HG02973 (cell line): ENCODE measurements around the gene KLHL33.

Experiments used
- ATAC-seq: cut with Tn5 transposase; IDR thresholded peaks from one replicate; pipeline ENCODE4 v1.9.1; 2021; ENCODE audit warnings: moderate library complexity; ENCODE audit not compliant: unreplicated experiment

KLHL33 gene, protein sequence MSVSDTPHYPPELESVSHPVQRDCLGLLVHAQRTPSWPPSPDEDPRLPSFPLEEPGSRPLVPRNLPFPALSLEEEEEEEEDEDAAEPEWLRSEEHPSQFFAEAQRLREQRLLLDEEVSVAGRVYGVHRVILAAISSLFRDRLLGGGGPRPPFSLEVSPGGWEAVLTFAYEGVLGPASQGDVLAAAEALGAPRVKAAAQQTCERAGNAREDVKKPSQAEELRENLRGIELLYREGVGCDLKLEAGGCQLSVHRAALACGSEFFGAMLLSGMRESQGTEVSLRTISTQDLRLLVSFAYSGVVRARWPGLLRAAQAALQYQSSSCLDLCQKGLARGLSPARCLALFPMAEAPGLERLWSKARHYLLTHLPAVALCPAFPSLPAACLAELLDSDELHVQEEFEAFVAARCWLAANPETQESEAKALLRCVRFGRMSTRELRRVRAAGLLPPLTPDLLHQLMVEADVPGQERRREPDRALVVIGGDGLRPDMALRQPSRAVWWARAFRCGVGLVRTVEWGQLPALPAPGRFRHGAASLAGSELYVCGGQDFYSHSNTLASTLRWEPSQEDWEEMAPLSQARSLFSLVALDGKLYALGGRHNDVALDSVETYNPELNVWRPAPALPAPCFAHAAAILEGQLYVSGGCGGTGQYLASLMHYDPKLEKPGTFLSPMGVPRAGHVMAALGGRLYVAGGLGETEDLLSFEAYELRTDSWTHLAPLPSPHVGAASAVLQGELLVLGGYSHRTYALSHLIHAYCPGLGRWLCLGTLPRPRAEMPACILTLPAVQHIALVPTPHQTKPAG

DNA sequence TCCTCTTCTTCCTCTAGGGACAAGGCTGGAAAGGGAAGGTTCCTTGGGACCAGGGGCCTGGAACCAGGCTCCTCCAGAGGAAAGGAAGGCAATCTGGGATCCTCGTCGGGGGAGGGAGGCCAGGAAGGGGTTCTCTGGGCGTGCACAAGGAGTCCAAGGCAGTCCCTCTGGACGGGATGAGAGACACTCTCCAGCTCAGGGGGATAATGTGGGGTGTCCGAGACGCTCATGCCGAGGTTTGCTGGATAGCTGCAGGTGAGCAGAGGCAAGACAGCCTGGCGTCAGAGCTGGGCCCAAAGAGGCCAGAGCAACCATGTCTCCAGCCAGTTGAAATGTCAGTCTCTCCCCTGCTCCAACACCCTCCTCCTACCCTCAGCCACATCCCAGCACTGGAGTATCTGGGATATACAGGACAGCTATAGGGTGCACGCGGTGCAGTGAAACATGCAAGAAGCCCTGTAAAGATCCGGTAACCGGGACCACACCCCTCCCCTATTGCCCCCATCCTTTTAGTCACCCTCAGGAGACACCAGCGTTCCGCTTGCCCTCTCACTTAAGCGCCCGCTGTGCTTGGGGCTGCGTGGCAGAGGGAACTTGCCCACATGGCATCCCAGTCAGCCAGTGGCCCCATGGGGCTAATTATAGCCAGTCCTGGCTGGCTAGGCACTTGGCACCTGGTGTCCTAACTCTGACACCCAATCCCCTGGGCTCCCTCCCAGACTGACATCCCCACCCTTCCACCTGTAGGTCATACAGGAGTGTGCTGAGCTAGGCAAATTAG lies at the start of gene KLHL33:
TSS of gene KLHL33 (minus strand) at position 585 of the 781 bp plus-strand sequence. CDS start at position 230, 355 bp downstream.
- no peak for ATAC-seq

DNA sequence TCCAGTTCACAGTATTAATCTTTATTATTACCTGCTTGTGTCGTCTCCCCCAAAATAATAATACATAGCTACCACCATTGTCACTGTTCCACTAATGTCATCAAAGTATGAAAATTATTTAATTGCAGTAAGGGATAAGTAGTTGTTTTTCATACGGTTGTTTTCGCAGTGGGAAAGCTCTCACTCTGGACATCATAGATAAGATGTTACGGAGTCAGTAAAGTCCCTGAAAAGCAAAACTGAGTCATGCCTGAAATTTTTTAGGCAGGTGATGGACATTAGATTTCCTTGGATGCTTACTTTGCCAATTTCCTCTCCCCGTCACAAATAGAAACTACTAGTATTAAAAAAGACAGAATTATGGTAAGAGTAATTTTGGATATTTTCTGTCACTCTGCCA lies 46.4 kb upstream of the KLHL33 start:
- no peak for ATAC-seq

DNA sequence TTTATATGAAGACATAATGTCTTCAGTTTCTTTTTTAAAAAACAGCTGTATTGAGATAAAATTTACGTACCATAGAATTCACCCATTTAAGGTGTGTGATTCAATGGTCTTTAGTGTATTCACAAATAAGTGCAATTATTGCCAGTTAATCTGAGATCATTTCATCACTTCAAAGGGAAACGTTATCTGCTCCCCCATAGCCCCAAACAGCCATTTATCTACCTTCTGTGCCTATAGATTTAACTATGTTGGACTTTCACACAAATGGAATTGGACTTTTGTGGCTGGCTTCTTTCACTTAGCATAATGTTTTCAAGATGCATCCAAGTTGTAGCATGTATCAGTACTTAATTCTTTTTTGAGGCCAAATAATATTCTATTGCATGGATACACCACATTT lies 42.9 kb upstream of the KLHL33 start:
- no peak for ATAC-seq

DNA sequence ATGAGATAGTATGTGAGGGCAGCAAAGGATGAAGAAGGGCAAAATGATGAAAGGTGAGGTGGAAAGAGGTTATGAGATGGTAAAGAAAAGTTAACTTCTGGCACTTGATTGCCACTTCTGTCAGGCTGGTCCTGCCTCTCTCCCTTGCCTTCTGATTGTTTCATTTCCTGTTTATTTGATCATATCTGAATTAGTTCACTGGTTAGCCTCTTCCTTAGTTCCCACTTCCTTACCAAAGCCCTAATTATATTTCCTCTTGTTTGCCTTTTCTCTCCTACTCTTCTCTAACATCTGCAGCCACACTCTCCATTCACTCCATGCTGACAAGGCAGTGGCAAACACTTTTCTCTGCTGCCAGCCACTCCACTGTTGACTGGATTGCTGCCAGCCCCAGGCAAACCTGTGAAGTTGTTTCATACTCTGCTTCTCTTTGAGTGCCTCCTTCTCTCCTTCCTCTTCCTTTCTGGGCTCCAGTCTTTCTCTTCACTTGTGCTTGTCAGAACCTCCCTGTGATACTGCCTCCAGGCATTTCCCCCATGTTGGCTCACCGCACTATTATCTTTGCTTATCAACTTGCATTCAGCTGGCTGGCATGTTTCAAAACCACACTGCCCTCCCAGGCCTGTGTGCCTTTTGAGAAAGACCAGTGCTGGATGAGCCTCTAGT lies 41.4 kb upstream of the KLHL33 start:
- ATAC-seq = no peak

DNA sequence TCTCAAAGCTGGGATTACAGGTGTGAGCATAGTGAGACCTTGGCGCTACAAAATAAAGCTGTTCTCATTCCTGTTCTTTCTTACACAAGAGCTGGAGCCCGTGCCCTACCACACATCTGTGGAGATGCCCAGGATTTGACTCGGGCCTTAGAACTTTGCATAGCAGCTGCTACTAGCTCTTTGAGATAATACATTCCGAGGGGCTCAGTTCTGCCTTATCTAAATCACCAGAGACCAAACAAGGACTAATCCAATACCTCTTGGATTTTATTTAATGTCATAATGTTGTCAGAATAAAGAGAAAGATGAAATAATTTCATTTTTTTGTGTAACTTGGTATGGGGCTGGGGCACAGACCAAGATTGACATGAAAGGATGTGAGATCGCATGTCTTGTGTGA lies 40.8 kb upstream of the KLHL33 start:
- no peak for ATAC-seq

DNA sequence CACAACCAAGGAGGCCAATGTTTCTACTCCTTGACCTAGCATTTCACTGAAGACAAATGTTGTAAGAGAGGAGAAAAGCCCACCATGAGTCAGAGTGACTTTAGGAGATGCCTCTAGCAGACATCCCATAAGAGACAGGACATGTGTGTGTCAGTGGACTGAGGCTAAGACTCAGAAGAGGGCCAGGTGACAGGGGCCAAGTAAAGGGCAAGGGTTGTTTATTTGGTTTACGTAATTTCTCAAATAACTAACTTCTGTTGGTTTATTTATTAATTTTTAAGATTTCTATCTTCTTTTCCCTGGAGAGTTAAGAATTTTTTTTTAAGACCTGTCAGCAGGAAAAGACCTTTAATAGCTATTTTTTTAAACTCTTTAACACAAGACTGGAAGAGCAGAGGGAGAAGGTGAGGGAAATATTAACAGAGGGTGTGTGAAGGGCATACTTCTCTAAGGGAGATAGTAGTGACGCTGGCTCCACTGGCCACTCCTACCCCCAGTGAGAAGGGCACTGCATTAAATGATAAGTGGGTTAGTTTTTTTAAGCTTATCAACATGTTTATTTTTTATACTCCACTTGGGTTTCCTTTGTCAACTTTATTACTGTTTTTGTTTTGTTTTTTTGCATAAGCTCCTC lies 36.7 kb upstream of the KLHL33 start:
- no peak for ATAC-seq

DNA sequence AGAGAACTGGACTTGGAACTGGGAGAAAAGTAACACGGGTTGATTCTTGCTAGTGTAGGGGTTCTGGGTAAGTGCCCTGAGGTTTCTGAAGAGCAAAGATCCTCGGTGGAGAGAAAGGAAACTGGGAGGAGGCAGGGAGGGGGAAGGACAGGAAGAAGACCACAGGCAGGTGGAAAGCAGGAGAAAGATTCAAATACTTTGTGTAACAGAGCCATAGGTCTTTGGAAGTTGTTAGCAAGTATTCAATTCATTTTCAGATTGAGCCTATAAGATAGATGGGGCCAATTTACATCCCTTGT lies 34.6 kb upstream of the KLHL33 start:
- ATAC-seq = no peak

DNA sequence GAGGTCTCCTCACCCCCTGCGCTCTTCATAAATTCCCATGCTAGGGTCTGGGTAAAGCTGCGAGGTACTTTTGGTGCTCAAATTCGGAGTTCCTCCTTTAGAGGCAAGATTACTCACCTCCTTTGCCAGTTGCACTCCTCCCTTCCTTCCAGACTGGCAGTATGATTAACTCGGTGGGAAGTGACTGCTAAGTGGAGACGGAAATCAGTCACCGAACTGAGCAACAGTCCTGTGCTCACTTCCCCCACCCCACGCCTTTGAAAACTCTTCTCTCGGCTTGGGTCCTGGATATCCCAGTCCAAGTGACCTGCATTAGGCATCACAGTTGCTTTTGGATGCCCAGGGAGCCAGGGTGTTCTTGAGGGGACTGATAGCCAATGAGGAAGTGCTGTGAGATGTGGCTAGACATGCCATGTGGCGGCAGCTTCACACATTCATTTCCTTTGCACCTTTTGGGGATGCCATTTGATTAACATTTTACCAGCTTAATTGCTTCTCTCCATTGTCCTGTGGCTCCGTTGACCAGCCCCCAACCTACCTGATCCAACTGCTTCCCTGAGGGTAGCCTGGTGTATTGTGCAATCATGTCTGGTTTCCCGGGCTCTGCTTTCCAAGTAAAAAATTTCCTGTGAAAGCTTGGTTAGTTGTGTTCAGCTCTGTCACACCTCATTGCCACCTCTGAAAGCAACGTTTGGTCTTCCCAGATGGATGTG lies 34.1 kb upstream of the KLHL33 start:
- ATAC-seq = peak; percentile 42

DNA sequence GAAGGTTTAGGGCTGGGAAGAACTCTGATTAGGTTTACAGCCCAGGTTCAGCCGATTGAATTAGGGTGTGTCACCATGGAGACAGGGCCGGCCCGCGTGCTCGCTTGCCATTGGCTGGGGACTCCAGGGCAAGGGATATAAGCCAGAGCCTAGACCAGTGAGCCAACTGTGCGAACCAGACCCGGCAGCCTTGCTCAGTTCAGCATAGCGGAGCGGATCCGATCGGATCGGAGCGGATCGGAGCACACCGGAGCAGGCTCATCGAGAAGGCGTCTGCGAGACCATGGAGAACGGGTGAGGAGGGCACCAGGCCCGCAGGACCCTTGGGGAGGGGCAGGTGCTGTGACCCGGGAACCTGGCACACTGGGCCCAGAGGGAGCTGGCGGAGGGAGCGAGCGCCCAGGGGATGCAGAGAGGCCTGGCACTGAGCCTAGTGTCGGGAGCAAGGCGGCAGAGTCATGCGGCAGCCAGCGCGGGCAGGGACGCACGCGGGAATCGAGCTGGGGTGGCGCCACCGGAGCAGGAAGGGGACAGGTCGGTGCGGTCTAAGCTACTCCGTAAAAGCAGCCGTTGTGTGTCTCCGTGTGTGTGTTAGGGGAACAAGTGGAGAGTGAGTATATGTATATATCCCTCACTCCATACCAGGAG lies 33.4 kb upstream of the KLHL33 start, which contains the start of gene PNP:
TSS of gene PNP (plus strand) at position 165 of the 648 bp plus-strand sequence. CDS start at position 284, 119 bp downstream.
- ATAC-seq = peak; percentile 90

DNA sequence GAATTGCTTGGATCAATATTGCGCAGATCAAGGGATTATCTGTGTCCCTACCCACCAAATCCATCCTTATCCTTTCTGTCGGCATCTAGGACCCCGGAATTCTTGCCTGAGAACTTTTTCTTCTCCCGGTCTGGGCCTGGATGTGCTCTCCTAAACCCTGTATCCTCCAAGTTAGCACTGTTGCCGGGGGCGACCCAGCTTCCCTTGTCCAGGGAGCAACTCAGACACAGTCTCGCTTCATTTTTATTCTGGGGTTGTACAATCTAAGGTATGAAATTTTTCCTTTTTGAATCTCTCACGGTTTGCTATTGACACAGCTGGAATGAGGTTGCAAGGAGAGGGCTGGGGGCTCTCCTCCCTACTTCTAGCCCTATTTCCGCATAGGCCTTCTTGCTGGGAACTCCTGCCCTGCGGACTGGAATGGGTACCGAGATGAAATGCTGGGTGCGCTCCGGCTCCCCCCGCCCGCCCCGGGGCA lies 32.8 kb upstream of the KLHL33 start:
- ATAC-seq = no peak

DNA sequence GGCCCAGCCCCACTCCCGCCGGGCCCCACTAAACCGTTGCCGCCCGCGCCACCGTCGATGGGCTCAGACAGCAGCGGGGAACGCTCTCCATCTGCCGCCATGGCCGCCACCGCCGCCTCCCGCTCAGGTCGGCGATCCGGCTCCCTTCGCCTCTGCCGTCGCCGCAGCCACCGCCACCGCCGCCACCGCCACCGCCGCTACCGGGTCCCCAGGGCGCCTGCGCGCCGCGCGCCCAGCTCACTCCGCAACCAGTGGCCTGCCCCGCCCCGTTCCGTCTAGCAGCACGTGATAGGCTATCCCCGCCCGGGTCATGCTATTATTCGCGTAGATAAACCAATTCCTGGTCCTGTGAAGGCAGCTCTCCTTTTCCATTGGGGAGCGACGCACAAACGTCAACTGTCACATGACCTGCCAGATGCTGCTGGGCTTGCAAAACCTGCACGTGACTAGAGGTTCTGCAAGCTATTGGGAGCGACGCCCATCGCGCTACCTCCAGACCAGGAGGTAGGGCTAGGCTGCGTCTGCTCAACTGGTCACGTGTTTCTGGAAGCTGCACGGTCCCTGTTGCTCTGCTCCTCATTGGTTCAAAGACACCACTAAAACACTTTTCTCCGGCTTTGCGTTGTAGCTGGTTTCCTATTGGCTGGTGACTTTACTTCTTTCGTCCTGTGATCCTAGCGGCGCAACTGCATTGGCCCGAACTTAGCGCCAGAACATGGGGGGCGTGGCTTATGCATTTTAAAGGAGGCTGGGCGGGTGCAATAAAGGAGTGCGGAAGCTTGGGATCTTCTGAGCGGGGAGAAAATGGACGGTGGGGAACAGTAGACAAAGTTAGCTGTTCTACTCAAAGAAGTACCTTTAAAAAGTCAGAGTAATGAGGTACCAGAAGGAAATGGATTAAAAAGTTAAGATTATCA lies 25.5 kb upstream of the KLHL33 start, which contains the start of gene PIP4P1:
TSS of gene PIP4P1 (minus strand) at position 210 of the 917 bp plus-strand sequence. CDS start at position 101, 109 bp downstream.
- ATAC-seq = peak; percentile 93

DNA sequence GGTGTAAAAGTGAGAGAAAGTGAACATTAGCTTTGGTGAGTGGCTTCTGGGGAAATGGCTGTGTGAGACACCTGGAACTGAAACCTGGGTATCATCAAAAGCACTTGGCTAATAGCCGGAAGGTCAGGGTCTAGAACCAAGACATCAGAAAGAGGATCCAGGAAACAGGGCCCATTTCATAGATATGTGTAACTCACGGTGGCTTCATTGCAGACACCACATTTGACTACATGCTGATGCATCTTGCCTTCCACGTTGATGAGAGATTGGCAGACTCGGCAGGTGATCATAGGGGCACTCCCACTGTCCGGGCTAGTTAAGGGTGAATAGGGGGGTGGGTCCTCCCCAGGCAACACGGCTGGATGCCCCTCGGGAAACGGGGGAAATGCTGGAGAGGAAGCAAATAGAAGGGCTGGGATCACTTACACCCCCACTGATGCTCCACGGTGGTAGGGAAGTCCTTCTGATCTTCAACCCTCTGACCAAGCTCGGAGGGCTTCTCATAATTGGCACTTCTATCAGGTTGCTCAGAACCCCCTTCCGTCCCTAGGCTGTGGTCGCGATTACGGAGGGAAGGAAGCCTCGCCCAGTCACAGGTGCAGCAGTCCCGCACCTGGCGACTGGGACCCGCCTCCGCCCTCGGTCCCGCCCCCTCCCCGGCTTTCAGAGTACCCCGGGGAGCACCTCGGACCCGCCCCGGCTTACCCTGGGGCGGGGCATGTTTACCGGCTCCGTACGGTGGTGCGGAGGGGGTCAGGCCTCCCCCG lies 24.7 kb upstream of the KLHL33 start:
- ATAC-seq = peak; percentile 6

DNA sequence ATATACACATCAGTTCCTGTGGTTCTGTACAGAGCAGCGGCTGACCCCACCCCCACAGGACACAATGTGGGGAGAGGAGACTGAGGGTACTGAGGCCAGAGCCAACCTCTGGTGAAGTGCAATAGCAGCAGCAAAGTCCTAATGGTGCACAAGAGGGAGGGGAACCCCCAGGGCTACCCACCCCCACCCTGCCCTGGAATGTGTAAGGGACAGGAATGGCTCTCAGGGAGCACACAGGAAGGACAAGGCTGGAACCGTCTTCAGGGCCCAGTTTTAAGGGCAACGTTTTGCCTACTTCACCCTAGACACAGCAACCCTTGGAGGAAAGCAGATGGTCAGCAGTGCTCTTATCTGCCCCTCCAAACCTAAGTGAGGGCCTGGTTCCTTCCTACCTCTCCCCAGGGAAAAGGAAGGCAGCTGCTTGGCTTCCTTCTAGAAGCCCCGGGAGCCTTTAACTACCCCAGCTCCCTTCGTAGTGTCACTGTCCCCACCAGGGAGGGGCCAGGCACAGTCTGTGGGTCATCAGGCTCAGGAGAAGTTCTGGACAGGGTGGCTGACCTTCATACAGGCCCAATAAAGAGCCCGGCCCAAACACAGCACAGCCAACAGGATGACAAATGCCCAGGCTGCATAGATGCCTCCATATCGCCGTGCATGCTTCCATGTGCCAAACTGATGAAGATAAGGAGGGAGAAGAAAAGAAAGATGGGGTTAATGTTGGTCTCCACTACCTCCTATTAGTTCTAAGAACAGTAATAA lies 22.2 kb upstream of the KLHL33 start:
- no peak for ATAC-seq

DNA sequence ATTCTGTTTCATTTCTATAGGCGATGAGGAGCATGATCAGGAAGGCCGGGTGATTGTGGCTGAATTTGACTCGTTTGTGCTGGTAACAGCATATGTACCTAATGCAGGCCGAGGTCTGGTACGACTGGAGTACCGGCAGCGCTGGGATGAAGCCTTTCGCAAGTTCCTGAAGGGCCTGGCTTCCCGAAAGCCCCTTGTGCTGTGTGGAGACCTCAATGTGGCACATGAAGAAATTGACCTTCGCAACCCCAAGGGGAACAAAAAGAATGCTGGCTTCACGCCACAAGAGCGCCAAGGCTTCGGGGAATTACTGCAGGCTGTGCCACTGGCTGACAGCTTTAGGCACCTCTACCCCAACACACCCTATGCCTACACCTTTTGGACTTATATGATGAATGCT lies 21.0 kb upstream of the KLHL33 start:
- no peak for ATAC-seq

DNA sequence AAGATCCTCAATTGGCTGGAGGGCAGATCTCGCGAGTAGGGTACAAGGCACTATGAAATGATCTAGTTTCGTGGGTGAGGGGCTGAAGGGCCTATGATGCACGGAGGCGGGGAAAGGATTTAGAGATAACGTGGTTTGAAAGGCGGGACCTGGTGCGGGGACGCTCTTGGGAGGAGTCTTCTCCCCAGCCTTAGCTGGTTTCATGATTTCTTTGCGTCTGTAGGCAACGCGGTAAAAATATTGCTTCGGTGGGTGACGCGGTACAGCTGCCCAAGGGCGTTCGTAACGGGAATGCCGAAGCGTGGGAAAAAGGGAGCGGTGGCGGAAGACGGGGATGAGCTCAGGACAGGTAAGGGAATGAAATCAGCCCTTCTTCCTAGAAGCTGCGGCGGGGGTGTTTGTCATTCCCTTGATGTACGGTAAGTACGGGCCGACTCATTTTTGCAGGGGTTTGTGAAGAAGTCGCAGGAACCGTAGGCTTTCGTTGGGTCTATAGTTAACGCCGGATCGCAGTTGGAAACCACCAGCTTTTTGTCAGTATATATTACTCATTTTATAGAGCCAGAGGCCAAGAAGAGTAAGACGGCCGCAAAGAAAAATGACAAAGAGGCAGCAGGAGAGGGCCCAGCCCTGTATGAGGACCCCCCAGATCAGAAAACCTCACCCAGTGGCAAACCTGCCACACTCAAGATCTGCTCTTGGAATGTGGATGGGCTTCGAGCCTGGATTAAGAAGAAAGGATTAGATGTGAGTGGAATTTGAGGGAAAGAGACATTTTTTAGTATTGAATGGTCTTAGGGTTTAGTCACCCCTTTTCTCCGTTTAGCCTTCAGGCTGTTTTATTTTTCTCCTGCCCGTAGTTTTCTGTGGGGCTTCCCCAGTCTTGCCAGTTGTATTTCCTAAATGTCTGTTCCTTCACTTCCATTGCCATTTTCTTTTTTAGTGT lies 19.7 kb upstream of the KLHL33 start:
- peak; percentile 43 for ATAC-seq
